Esophagus muscularis mucosa (tissue), 4 donors: Measurements from ENCODE around the gene PTPN2. TPM values are rescaled to one million over a fixed set of nuclear protein-coding genes. Genes with fewer than 3 reads are reported as not detected.

Experiments used
- DNase-seq: peaks from one replicate; pipeline ENCODE4 v3.0.0-alpha.2; 2017; ENCODE audit errors: extremely low spot score
- H3K27ac ChIP-seq, 4 donors: fragments of 200-600 bp; sonication (generic); replicated peaks in 1 of 4; 1 replicate in 3 of 4; 2 replicates in 1 of 4; pipeline ENCODE4 v1.5.1; 2016 to 2019; ENCODE audit warnings: mild to moderate bottlenecking in 1 of 4
- H3K27me3 ChIP-seq, 4 donors: fragments of 200-600 bp; sonication (generic); one replicate each; pipeline versions ENCODE4 v1.5.1 to v1.6.0; 2016 to 2019
- H3K36me3 ChIP-seq, 4 donors: fragments of 200-600 bp; sonication (generic); one replicate each; pipeline ENCODE4 v1.5.1; 2016 to 2019
- H3K4me1 ChIP-seq, 4 donors: fragments of 200-600 bp; sonication (generic); one replicate each; pipeline ENCODE4 v1.5.1; 2016 to 2019
- H3K4me3 ChIP-seq, 4 donors: fragments of 200-600 bp; sonication (generic); 1 replicate in 2 of 4; 2 replicates in 2 of 4; pipeline ENCODE4 v1.5.1; 2016 to 2019; ENCODE audit warnings: mild to moderate bottlenecking in 4 of 4, moderate library complexity in 1 of 4
- H3K9me3 ChIP-seq, 4 donors: fragments of 200-600 bp; sonication (generic); 1 replicate in 3 of 4; 2 replicates in 1 of 4; pipeline ENCODE4 v1.5.1; 2016 to 2019
- CTCF ChIP-seq, 3 experiments: fragments of 200-600 bp in 2 of 3; fragments of 450-650 bp in 1 of 3; sonication (generic) in 2 of 3; IDR thresholded peaks; one replicate each; pipeline ENCODE4 v1.5.1; 2017 to 2019; ENCODE audit warnings: antibody characterized with exemption in 3 of 3, mild to moderate bottlenecking in 2 of 3, moderate library complexity in 1 of 3
- EP300 ChIP-seq: sonication (generic); formaldehyde crosslinking; IDR thresholded peaks from one replicate; pipeline ENCODE4 v1.6.1; 2017; ENCODE audit warnings: antibody characterized with exemption
- POLR2A ChIP-seq: fragments of 450-650 bp; IDR thresholded peaks from one replicate; pipeline ENCODE4 v1.6.1; 2017; ENCODE audit warnings: antibody characterized with exemption, moderate library complexity, mild to moderate bottlenecking, low read depth
- POLR2AphosphoS5 ChIP-seq, 2 donors: sonication (generic); formaldehyde crosslinking; IDR thresholded peaks; one replicate each; pipeline ENCODE4 v1.6.1; 2017; ENCODE audit warnings: antibody characterized with exemption in 2 of 2
- WGBS: methylation state at CpG from one replicate; pipeline ENCODE4 v1.1.5; 2018; 5-methylcytosine and 5-hydroxymethylcytosine counted together
- intact Hi-C: fragments of 100-400 bp; cut with DNase I; formaldehyde crosslinking; loops from one replicate; pipeline ENCODE4 v1.15.1; 2023
- total RNA-seq, 4 donors: library from RNA; depleted of rRNA; stranded (reverse); fragments of >200 nt; gene quantifications; one replicate each; pipeline versions ENCODE4 v1.1.0 to v1.2.1, GENCODE V29; 2016

The PTPN2 gene
- total RNA-seq, 4 donors from 2014 or later: 14.3 to 27.5 (median 18.0) TPM

DNA sequence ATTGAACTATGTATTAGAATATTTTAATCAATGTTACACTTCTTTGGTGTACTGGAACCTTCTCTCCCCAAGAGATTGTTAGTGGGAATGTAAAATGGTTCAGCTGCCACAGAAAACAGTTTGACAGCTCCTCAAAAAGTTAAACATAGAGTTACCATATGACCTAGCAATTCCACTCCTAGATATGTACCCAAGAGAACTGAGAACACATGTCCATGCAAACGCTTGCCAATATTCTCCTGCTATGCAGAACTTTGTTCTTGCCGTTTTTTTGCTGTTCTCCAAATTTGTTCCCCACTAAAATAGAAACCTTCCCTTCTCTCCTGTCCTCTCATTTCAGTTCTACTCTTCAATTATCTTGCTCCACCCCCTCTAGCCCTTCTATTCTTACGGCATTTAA is 87.6 kb downstream of the PTPN2 start:
- Histone ChIP-seq H3K27me3 (no peaks in the 10 kb centered on the region), H3K36me3 (peaks cover 10 to 37% (median 22%) of the 10 kb centered on the region in 4 donors), H3K27ac (no peak overlapping the region), H3K4me1 (no peaks in the 10 kb centered on the region), H3K9me3 (no peaks in the 10 kb centered on the region), H3K4me3 (no peak overlapping the region)
- WGBS: 93% methylated on average over 3 of the region's 3 CpGs
- intact Hi-C loops: no loop called here
- no peak for DNase-seq
- TF ChIP-seq CTCF (IDR thresholded peaks at IDR 0.05) (no peak), POLR2A (no peak), EP300 (no peak), POLR2AphosphoS5 (IDR thresholded peaks at IDR 0.05) (no peak)

DNA sequence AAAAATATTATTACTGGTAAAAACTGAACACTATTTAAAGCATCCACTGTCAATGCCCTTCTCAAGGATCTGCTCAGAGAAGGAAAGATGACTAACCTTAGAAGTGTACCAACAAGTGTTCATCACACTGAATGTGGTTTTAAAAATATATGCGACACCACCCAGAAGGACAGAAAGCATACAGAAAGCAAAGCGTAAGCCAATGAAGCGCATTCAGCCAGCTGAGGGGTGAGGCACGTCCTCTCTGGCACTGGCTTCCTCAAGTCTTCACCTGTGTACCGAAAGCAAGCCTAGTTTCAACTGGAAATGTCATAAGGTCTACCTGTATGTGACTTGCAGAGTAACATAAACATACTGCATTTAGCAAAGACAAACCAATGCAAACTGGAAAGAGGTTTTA is 92.4 kb downstream of the PTPN2 start:
- DNase-seq: no peak
- Histone ChIP-seq H3K27ac (no peak overlapping the region), H3K4me1 (no peaks in the 10 kb centered on the region), H3K4me3 (no peak overlapping the region), H3K9me3 (no peaks in the 10 kb centered on the region), H3K36me3 (peaks cover 3 to 20% (median 10%) of the 10 kb centered on the region in 4 donors), H3K27me3 (no peaks in the 10 kb centered on the region)
- WGBS: 95% methylated on average over 5 of the region's 5 CpGs
- intact Hi-C loops: no loop called here
- TF ChIP-seq EP300 (no peak), POLR2AphosphoS5 (IDR thresholded peaks at IDR 0.05) (no peak), POLR2A (no peak), CTCF (IDR thresholded peaks at IDR 0.05) (no peak)

GRCh38 chr18:12786669-12787068 is 97.4 kb downstream of the PTPN2 start:
- H3K27ac ChIP-seq: no peak overlapping the region
- DNase-seq: no peak

GRCh38 chr18:12783524-12783923 is 100.5 kb downstream of the PTPN2 start:
- intact Hi-C loops: no loop called here
- Histone ChIP-seq H3K4me3 (no peak overlapping the region), H3K27me3 (no peaks in the 10 kb centered on the region), H3K27ac (no peak overlapping the region), H3K4me1 (no peaks in the 10 kb centered on the region), H3K36me3 (no peaks in the 10 kb centered on the region), H3K9me3 (no peaks in the 10 kb centered on the region)
- 94% methylated on average over 8 of the region's 8 CpGs for WGBS
- no peak for DNase-seq
- TF ChIP-seq CTCF (IDR thresholded peaks at IDR 0.05) (no peak), POLR2A (no peak), POLR2AphosphoS5 (IDR thresholded peaks at IDR 0.05) (no peak), EP300 (no peak)

More at GRCh38 chr18:12786669-12787068, 97.4 kb downstream of the PTPN2 start:
- Histone ChIP-seq H3K36me3 (peaks cover 0 to 2% (median 0%) of the 10 kb centered on the region in 4 donors), H3K27me3 (no peaks in the 10 kb centered on the region), H3K9me3 (no peaks in the 10 kb centered on the region), H3K4me1 (no peaks in the 10 kb centered on the region), H3K4me3 (no peak overlapping the region)
- 95% methylated on average over 2 of the region's 2 CpGs for WGBS
- intact Hi-C loops: no loop called here
- TF ChIP-seq POLR2A (no peak), POLR2AphosphoS5 (IDR thresholded peaks at IDR 0.05) (no peak), EP300 (no peak), CTCF (IDR thresholded peaks at IDR 0.05) (no peak)

DNA sequence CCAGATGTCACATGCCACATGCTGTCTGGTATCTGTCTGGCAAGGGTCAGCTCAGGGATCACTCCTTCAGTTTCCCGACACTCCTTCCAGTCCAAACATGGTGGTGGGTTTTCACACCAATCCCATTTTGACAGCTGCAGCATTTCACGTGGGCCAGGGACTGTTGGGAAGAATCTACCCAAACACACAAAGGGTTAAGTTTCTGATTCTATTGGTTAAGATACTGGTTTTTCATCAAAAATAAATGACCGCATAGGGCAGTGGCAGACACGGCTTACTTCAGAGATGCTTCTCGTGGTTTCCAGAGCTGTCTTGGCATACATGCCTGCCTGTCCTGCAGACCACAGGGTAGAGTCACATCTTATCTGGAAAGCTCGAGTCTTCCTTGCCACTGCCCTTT is 101.5 kb downstream of the PTPN2 start:
- 92% methylated on average over 6 of the region's 6 CpGs for WGBS
- no peak for DNase-seq
- Histone ChIP-seq H3K4me1 (no peaks in the 10 kb centered on the region), H3K27ac (no peak overlapping the region), H3K9me3 (no peaks in the 10 kb centered on the region), H3K4me3 (no peak overlapping the region), H3K27me3 (no peaks in the 10 kb centered on the region), H3K36me3 (no peaks in the 10 kb centered on the region)
- TF ChIP-seq EP300: no peak
- TF ChIP-seq CTCF (IDR thresholded peaks at IDR 0.05): no peak
- no peak for TF ChIP-seq POLR2A
- no peak for TF ChIP-seq POLR2AphosphoS5 (IDR thresholded peaks at IDR 0.05)
- intact Hi-C loops: no loop called here
